CD14-positive monocyte (primary cell): ENCODE measurements around the gene ERF. TPM values are rescaled to one million over a fixed set of nuclear protein-coding genes. Genes with fewer than 3 reads are reported as not detected.

ENCODE experiments used
- DNase-seq, 3 donors: peaks; one replicate each; pipeline ENCODE4 v3.0.0-alpha.2; 2011 to 2022
- H2AFZ ChIP-seq: 2 replicates; pipeline ENCODE4 v1.6.0; 2012; ENCODE audit warnings: mild to moderate bottlenecking, low read depth, low read length, inconsistent platforms; ENCODE audit not compliant: insufficient read depth, poor library complexity, severe bottlenecking
- H3K27ac ChIP-seq, 2 donors: 1 replicate in 1 of 2; 2 replicates in 1 of 2; pipeline ENCODE4 v1.5.1; 2012 to 2013; ENCODE audit warnings: low read length in 2 of 2, control low read depth in 1 of 2, inconsistent platforms in 1 of 2, low read depth in 1 of 2, mild to moderate bottlenecking in 1 of 2
- H3K27me3 ChIP-seq, 2 donors: one replicate each; pipeline versions ENCODE4 v1.6.0 to v1.6.1; 2011 to 2013; ENCODE audit warnings: low read length in 2 of 2; ENCODE audit not compliant: control insufficient read depth in 2 of 2, insufficient read depth in 2 of 2
- H3K36me3 ChIP-seq, 2 donors: replicated peaks in 1 of 2; 1 replicate in 1 of 2; 2 replicates in 1 of 2; pipeline versions ENCODE4 v1.5.1 to v1.6.1; 2012 to 2013; ENCODE audit warnings: low read length in 2 of 2, control low read depth in 1 of 2, inconsistent platforms in 1 of 2, mild to moderate bottlenecking in 1 of 2; ENCODE audit not compliant: insufficient read depth in 2 of 2, control insufficient read depth in 1 of 2
- H3K4me1 ChIP-seq, 2 donors: 1 replicate in 1 of 2; 2 replicates in 1 of 2; pipeline versions ENCODE4 v1.5.1 to v1.6.1; 2012 to 2013; ENCODE audit warnings: low read length in 2 of 2, control low read depth in 1 of 2, inconsistent platforms in 1 of 2, mild to moderate bottlenecking in 1 of 2, moderate library complexity in 1 of 2; ENCODE audit not compliant: insufficient read depth in 2 of 2, control insufficient read depth in 1 of 2
- H3K4me2 ChIP-seq: replicated peaks from 2 replicates; pipeline ENCODE3; 2012; ENCODE audit warnings: low read length, moderate library complexity, mild to moderate bottlenecking; ENCODE audit not compliant: poor library complexity, severe bottlenecking; ENCODE audit errors: extremely low read depth
- H3K4me3 ChIP-seq, 3 experiments: fragments of 200-600 bp in 1 of 3; sonication (generic) in 1 of 3; replicated peaks in 1 of 3; 1 replicate in 2 of 3; 2 replicates in 1 of 3; pipeline ENCODE4 v1.5.1; 2011 to 2013; ENCODE audit warnings: low read length in 3 of 3, mild to moderate bottlenecking in 3 of 3, control low read depth in 2 of 3, low read depth in 2 of 3, inconsistent platforms in 1 of 3, moderate library complexity in 1 of 3
- H3K79me2 ChIP-seq: 2 replicates; pipeline ENCODE4 v1.6.0; 2012; ENCODE audit warnings: mild to moderate bottlenecking, control low read depth, inconsistent platforms, low read length, moderate library complexity; ENCODE audit not compliant: insufficient read depth
- H3K9ac ChIP-seq: 2 replicates; pipeline ENCODE4 v1.6.0; 2017; ENCODE audit warnings: low read length, mild to moderate bottlenecking; ENCODE audit not compliant: insufficient read depth, poor library complexity, severe bottlenecking
- H3K9me3 ChIP-seq, 2 donors: replicated peaks in 1 of 2; 1 replicate in 1 of 2; 2 replicates in 1 of 2; pipeline versions ENCODE4 v1.5.1 to v1.6.1; 2012 to 2013; ENCODE audit warnings: low read length in 2 of 2, control low read depth in 1 of 2; ENCODE audit not compliant: control insufficient read depth in 1 of 2, insufficient read depth in 1 of 2
- H4K20me1 ChIP-seq: 2 replicates; pipeline ENCODE4 v1.6.0; 2012; ENCODE audit warnings: mild to moderate bottlenecking, low read length, control low read depth, moderate library complexity; ENCODE audit not compliant: insufficient read depth
- H3K27ac Mint-ChIP-seq, 7 donors: one replicate each; pipeline ENCODE4 v1.8.0; 2020; ENCODE audit warnings: mild to moderate bottlenecking in 7 of 7, mixed read lengths in 7 of 7, moderate library complexity in 6 of 7, inconsistent platforms in 2 of 7
- H3K27me3 Mint-ChIP-seq, 3 donors: one replicate each; pipeline ENCODE4 v1.8.0; 2021 to 2022; ENCODE audit warnings: low read depth in 3 of 3, mild to moderate bottlenecking in 3 of 3, mixed read lengths in 3 of 3, moderate library complexity in 3 of 3, inconsistent platforms in 1 of 3
- H3K36me3 Mint-ChIP-seq, 2 donors: one replicate each; pipeline ENCODE4 v1.8.0; 2020; ENCODE audit warnings: mixed read lengths in 2 of 2, inconsistent platforms in 1 of 2, mild to moderate bottlenecking in 1 of 2
- H3K4me1 Mint-ChIP-seq: one replicate; pipeline ENCODE4 v1.8.0; 2020; ENCODE audit warnings: mild to moderate bottlenecking, mixed read lengths
- H3K4me3 Mint-ChIP-seq, 2 donors: one replicate each; pipeline ENCODE4 v1.8.0; 2020; ENCODE audit warnings: mild to moderate bottlenecking in 2 of 2, mixed read lengths in 2 of 2, moderate library complexity in 1 of 2
- H3K9me3 Mint-ChIP-seq, 7 donors: one replicate each; pipeline ENCODE4 v1.8.0; 2020 to 2022; ENCODE audit warnings: mixed read lengths in 7 of 7, mild to moderate bottlenecking in 6 of 7, moderate library complexity in 6 of 7, inconsistent platforms in 2 of 7
- WGBS: methylation state at CpG from one replicate; pipeline ENCODE4 v1.1.5; 2013; ENCODE audit warnings: missing lambda C conversion rate; ENCODE audit not compliant: insufficient coverage; 5-methylcytosine and 5-hydroxymethylcytosine counted together
- intact Hi-C, 2 donors: fragments of 100-400 bp; cut with micrococcal nuclease; formaldehyde crosslinking; loops; one replicate each; pipeline versions ENCODE4 v1.15.0 to v1.15.1; 2023
- polyA plus RNA-seq, 3 donors: library from polyadenylated mRNA; depleted of rRNA in 1 of 3; unstranded in 2 of 3; stranded (reverse) in 1 of 3; fragments of 300-500 nt in 2 of 3; fragments of >200 nt in 1 of 3; fragmentation: Illumina TruSeq in 2 of 3; gene quantifications; 1 replicate in 2 of 3; 2 replicates in 1 of 3; pipeline ENCODE4 v1.2.3, GENCODE V29; 2012 to 2021
- TF ChIP-seq, protein P1 (sequence below): fragments of 200-600 bp; IDR thresholded peaks from one replicate; pipeline ENCODE4 v1.8.0; 2022; ENCODE audit warnings: antibody characterized with exemption, mild to moderate bottlenecking

Gene ERF
- polyA plus RNA-seq, 3 donors, result 2.3 to 42.6 (median 3.4) TPM

GRCh38 chr19:42303101-42303464, 48.2 kb upstream of the ERF start:
- no CpG with 5 or more reads among the region's 11 CpGs for WGBS
- intact Hi-C loops, result loop anchor here in 1 of 2 donors (2.0 kb wide), 1 partner anchor 16 kb away; no protein-coding TSS in a partner anchor
- H3K27me3 Mint-ChIP-seq, result peaks cover 1 to 9% (median 2%) of the 10 kb centered on the region in 3 donors
- Histone ChIP-seq H2AFZ (peak overlapping the region; percentile 80), H3K9ac (no peak overlapping the region), H3K27ac (no peak overlapping the region), H3K4me3 (peak overlapping the region in 1 of 3 experiments; percentile 77), H3K4me1 (peaks cover 17 to 23% of the 10 kb centered on the region in 2 donors), H4K20me1 (no peaks in the 10 kb centered on the region), H3K27me3 (no peaks in the 10 kb centered on the region), H3K9me3 (no peaks in the 10 kb centered on the region), H3K36me3 (no peaks in the 10 kb centered on the region), H3K79me2 (no peaks in the 10 kb centered on the region), H3K4me2 (peak overlapping the region; percentile 78)
- H3K27ac Mint-ChIP-seq, result peak overlapping the region in 2 of 7 donors; percentile 10 to 30
- H3K36me3 Mint-ChIP-seq, result peaks cover 0 to 4% of the 10 kb centered on the region in 2 donors
- peaks cover 25% of the 10 kb centered on the region for H3K4me1 Mint-ChIP-seq
- DNase-seq, result no peak
- TF ChIP-seq, protein P1, sequence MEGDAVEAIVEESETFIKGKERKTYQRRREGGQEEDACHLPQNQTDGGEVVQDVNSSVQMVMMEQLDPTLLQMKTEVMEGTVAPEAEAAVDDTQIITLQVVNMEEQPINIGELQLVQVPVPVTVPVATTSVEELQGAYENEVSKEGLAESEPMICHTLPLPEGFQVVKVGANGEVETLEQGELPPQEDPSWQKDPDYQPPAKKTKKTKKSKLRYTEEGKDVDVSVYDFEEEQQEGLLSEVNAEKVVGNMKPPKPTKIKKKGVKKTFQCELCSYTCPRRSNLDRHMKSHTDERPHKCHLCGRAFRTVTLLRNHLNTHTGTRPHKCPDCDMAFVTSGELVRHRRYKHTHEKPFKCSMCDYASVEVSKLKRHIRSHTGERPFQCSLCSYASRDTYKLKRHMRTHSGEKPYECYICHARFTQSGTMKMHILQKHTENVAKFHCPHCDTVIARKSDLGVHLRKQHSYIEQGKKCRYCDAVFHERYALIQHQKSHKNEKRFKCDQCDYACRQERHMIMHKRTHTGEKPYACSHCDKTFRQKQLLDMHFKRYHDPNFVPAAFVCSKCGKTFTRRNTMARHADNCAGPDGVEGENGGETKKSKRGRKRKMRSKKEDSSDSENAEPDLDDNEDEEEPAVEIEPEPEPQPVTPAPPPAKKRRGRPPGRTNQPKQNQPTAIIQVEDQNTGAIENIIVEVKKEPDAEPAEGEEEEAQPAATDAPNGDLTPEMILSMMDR, result no peak
- no peaks in the 10 kb centered on the region for H3K9me3 Mint-ChIP-seq
- peak overlapping the region; percentile 89 to 93 for H3K4me3 Mint-ChIP-seq

- Histone ChIP-seq H3K36me3 (peaks cover 0 to 4% of the 10 kb centered on the region in 2 donors), H3K79me2 (no peaks in the 10 kb centered on the region), H3K27ac (peak within 1 kb of the TSS; percentile 3 to 20), H3K4me1 (peaks cover 17 to 23% of the 10 kb centered on the region in 2 donors), H3K27me3 (no peaks in the 10 kb centered on the region), H3K9me3 (no peaks in the 10 kb centered on the region), H3K4me2 (peak within 1 kb of the TSS; percentile 78), H3K9ac (peak within 1 kb of the TSS; percentile 35), H2AFZ (peak within 1 kb of the TSS; percentile 80), H3K4me3 (peak within 1 kb of the TSS; percentile 61 to 77 (median 69)), H4K20me1 (peaks cover 4% of the 10 kb centered on the region)
- intact Hi-C loops, result loop anchor here in 1 of 2 donors (2.0 kb wide), 1 partner anchor 15 kb away; no protein-coding TSS in a partner anchor
- Mint-ChIP-seq H3K4me1 (peaks cover 25% of the 10 kb centered on the region), H3K9me3 (no peaks in the 10 kb centered on the region), H3K4me3 (peak within 1 kb of the TSS; percentile 89 to 93), H3K36me3 (peaks cover 2 to 6% of the 10 kb centered on the region in 2 donors), H3K27ac (peak within 1 kb of the TSS; percentile 50 to 86 (median 74)), H3K27me3 (peaks cover 1 to 8% (median 2%) of the 10 kb centered on the region in 3 donors)
- WGBS, result 4% methylated on average over 20 of the region's 21 CpGs
- TF ChIP-seq, protein P1, result no peak
- no peak for DNase-seq
These were observed 46.8 kb upstream of the ERF start, which contains the start of gene PRR19 for GRCh38 chr19:42301646-42302203. Gene PRR19, plus strand, starts transcription at chr19:42302132. Its CDS starts 7,453 bp downstream, at chr19:42309585.
